ENCODE results near the gene ANKRD40.

ANKRD40 gene

DNA sequence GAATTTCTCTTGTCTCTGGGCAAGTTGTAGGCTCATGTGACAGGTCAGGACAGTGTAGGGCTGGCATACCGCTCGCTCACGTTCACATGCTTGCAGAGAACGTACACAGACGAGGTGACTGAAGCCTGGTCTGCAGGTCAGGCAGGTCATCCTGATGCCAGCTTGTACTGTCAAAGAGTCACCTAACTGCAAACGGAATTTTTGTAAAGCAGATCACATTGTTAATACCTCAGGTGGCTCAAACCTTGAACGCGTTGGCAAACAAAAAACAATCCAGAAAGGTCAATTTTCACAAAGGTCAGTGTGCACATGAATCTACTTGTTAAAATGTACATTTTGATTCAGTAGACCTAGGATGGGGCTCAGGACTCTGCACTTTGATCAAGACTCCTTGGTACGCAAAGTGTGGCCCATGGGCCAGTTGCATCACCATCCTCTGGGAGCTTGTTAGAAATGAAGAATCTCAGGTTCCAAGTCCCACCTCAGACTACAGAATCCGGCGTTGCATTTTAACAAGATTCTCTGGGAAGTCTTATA lies 28.6 kb downstream of the ANKRD40 start:
- Histone ChIP-seq H3K4me3 (ENCODE audit: low read length) (no peak overlapping the region), H2AFZ (ENCODE audit: low read depth, low read length) (no peak overlapping the region), H3K27me3 (ENCODE audit: low read depth, low read length) (peaks cover 11% of the 10 kb centered on the region), H3K79me2 (ENCODE audit: low read length) (no peaks in the 10 kb centered on the region), H3K4me2 (ENCODE audit: low read length) (no peak overlapping the region), H3K9ac (ENCODE audit: low read length) (no peak overlapping the region), H4K20me1 (ENCODE audit: insufficient read depth, low read length) (no peaks in the 10 kb centered on the region), H3K9me3 (ENCODE audit: insufficient read depth, low read length) (no peaks in the 10 kb centered on the region), H3K4me1 (ENCODE audit: low read length) (no peaks in the 10 kb centered on the region), H3K27ac (ENCODE audit: low read length) (no peak overlapping the region), H3K36me3 (replicated peaks; ENCODE audit: low read depth, low read length) (no peaks in the 10 kb centered on the region)
- TF ChIP-seq, protein P1, sequence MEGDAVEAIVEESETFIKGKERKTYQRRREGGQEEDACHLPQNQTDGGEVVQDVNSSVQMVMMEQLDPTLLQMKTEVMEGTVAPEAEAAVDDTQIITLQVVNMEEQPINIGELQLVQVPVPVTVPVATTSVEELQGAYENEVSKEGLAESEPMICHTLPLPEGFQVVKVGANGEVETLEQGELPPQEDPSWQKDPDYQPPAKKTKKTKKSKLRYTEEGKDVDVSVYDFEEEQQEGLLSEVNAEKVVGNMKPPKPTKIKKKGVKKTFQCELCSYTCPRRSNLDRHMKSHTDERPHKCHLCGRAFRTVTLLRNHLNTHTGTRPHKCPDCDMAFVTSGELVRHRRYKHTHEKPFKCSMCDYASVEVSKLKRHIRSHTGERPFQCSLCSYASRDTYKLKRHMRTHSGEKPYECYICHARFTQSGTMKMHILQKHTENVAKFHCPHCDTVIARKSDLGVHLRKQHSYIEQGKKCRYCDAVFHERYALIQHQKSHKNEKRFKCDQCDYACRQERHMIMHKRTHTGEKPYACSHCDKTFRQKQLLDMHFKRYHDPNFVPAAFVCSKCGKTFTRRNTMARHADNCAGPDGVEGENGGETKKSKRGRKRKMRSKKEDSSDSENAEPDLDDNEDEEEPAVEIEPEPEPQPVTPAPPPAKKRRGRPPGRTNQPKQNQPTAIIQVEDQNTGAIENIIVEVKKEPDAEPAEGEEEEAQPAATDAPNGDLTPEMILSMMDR (IDR thresholded peaks at IDR 0.05; ENCODE audit: low read depth, low read length) = no peak
- TF ChIP-seq EZH2phosphoT487 (IDR thresholded peaks at IDR 0.05; ENCODE audit: low read depth) = no peak

GRCh38 chr17:50677851-50678375 lies 29.8 kb downstream of the ANKRD40 start:
- Histone ChIP-seq H3K36me3 (replicated peaks; ENCODE audit: low read depth, low read length) (no peaks in the 10 kb centered on the region), H3K4me1 (ENCODE audit: low read length) (no peaks in the 10 kb centered on the region)

DNA sequence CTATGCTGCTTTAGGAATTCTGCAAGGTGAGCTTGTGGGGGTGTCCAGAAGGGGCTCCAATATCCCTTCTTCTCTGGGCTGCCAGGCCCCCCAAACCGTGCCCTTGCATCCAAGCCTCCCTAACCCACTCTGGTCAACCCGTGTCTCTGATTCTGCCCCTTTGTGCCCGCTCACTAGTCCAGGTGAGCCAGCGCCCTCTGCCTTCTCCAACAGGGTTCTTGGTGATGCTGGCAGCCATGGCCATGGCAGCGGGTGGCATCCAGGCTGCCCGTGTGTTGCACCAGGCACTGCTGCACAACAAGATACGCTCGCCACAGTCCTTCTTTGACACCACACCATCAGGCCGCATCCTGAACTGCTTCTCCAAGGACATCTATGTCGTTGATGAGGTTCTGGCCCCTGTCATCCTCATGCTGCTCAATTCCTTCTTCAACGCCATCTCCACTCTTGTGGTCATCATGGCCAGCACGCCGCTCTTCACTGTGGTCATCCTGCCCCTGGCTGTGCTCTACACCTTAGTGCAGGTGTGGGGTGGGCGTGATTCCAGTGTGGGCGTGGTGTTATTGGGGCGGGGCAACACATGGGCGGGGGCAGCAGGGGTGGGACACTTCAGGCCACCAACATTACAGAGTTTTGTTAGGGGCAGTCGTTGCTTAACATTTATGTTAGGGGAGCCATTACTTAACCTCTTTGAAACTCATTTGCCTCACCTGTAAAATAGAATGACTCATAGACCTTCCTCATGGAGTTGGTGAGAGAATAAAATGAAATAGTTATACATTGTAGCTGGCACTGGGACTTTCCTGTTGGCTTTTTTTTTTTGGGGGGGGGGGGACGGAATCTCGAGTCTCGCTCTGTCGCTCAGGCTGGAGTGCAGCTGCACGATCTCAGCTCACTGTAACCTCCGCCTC lies 31.4 kb downstream of the ANKRD40 start:
- no peak overlapping the region for H3K4me3 ChIP-seq (ENCODE audit: low read length)
- H3K27ac ChIP-seq (ENCODE audit: low read length) = no peak overlapping the region
- no peak overlapping the region for H3K4me2 ChIP-seq (ENCODE audit: low read length)
- no peaks in the 10 kb centered on the region for H3K79me2 ChIP-seq (ENCODE audit: low read length)
- H3K36me3 ChIP-seq (replicated peaks; ENCODE audit: low read depth, low read length) = no peaks in the 10 kb centered on the region
- H3K9me3 ChIP-seq (ENCODE audit: insufficient read depth, low read length) = no peaks in the 10 kb centered on the region
- no peaks in the 10 kb centered on the region for H4K20me1 ChIP-seq (ENCODE audit: insufficient read depth, low read length)
- H3K27me3 ChIP-seq (ENCODE audit: low read depth, low read length) = peaks cover 9% of the 10 kb centered on the region
- no peak overlapping the region for H2AFZ ChIP-seq (ENCODE audit: low read depth, low read length)
- no peaks in the 10 kb centered on the region for H3K4me1 ChIP-seq (ENCODE audit: low read length)
- H3K9ac ChIP-seq (ENCODE audit: low read length) = no peak overlapping the region
- TF ChIP-seq EZH2phosphoT487 (IDR thresholded peaks at IDR 0.05; ENCODE audit: low read depth) = no peak
- TF ChIP-seq, protein P1 (IDR thresholded peaks at IDR 0.05; ENCODE audit: low read depth, low read length) = no peak

More at GRCh38 chr17:50677851-50678375, 29.8 kb downstream of the ANKRD40 start:
- TF ChIP-seq, protein P1 (IDR thresholded peaks at IDR 0.05; ENCODE audit: low read depth, low read length) = no peak
- no peak for TF ChIP-seq EZH2phosphoT487 (IDR thresholded peaks at IDR 0.05; ENCODE audit: low read depth)
- no peaks in the 10 kb centered on the region for H4K20me1 ChIP-seq (ENCODE audit: insufficient read depth, low read length)
- no peaks in the 10 kb centered on the region for H3K79me2 ChIP-seq (ENCODE audit: low read length)
- no peak overlapping the region for H3K4me2 ChIP-seq (ENCODE audit: low read length)
- no peak overlapping the region for H3K27ac ChIP-seq (ENCODE audit: low read length)
- peaks cover 11% of the 10 kb centered on the region for H3K27me3 ChIP-seq (ENCODE audit: low read depth, low read length)
- H2AFZ ChIP-seq (ENCODE audit: low read depth, low read length) = no peak overlapping the region
- H3K9ac ChIP-seq (ENCODE audit: low read length) = no peak overlapping the region
- no peak overlapping the region for H3K4me3 ChIP-seq (ENCODE audit: low read length)
- H3K9me3 ChIP-seq (ENCODE audit: insufficient read depth, low read length) = no peaks in the 10 kb centered on the region

- Histone ChIP-seq H3K9me3 (ENCODE audit: insufficient read depth, low read length) (no peaks in the 10 kb centered on the region), H3K27ac (ENCODE audit: low read length) (no peak overlapping the region), H3K4me1 (ENCODE audit: low read length) (no peaks in the 10 kb centered on the region)
These were observed 32.1 kb downstream of the ANKRD40 start for GRCh38 chr17:50675627-50676026.

More at GRCh38 chr17:50675627-50676026, 32.1 kb downstream of the ANKRD40 start:
- TF ChIP-seq, protein P1 (IDR thresholded peaks at IDR 0.05; ENCODE audit: low read depth, low read length) = no peak
- no peak for TF ChIP-seq EZH2phosphoT487 (IDR thresholded peaks at IDR 0.05; ENCODE audit: low read depth)
- H3K79me2 ChIP-seq (ENCODE audit: low read length) = no peaks in the 10 kb centered on the region
- H2AFZ ChIP-seq (ENCODE audit: low read depth, low read length) = no peak overlapping the region
- no peaks in the 10 kb centered on the region for H4K20me1 ChIP-seq (ENCODE audit: insufficient read depth, low read length)
- H3K4me2 ChIP-seq (ENCODE audit: low read length) = no peak overlapping the region
- no peaks in the 10 kb centered on the region for H3K36me3 ChIP-seq (replicated peaks; ENCODE audit: low read depth, low read length)
- H3K9ac ChIP-seq (ENCODE audit: low read length) = no peak overlapping the region
- H3K27me3 ChIP-seq (ENCODE audit: low read depth, low read length) = peaks cover 4% of the 10 kb centered on the region
- H3K4me3 ChIP-seq (ENCODE audit: low read length) = no peak overlapping the region

Data from OCI-LY3 (cell line).